Urinary bladder (tissue), 4 donors: ENCODE measurements around the gene KLK14. TPM values are rescaled to one million over a fixed set of nuclear protein-coding genes. Genes with fewer than 3 reads are reported as not detected.
A peak's percentile ranks its signal among the peaks of the same experiment; 100 is the strongest.

Source experiments
- DNase-seq: peaks from one replicate; pipeline ENCODE4 v3.0.0-alpha.2; 2015; ENCODE audit errors: extremely low spot score
- H3K27ac ChIP-seq: one replicate; pipeline ENCODE4 v1.5.1; 2013; ENCODE audit warnings: low read depth, mild to moderate bottlenecking, moderate library complexity
- H3K36me3 ChIP-seq: one replicate; pipeline ENCODE4 v1.6.1; 2013; ENCODE audit warnings: mild to moderate bottlenecking, moderate library complexity; ENCODE audit not compliant: insufficient read depth
- H3K4me1 ChIP-seq: one replicate; pipeline ENCODE4 v1.6.1; 2013; ENCODE audit warnings: mild to moderate bottlenecking, moderate library complexity; ENCODE audit not compliant: insufficient read depth
- H3K4me3 ChIP-seq: one replicate; pipeline ENCODE4 v1.5.1; 2013; ENCODE audit warnings: low read depth, low read length
- WGBS: extraction: QIAGEN DNeasy Blood & Tissue Kit; methylation state at CpG from one replicate; pipeline ENCODE4 v1.1.7; 2013; 5-methylcytosine and 5-hydroxymethylcytosine counted together
- polyA plus RNA-seq: library from polyadenylated mRNA; stranded (reverse); fragments of 200-250 nt; gene quantifications from one replicate; pipeline ENCODE4 v1.2.3, GENCODE V29; 2013
- total RNA-seq: library from RNA; depleted of rRNA; stranded (reverse); fragments of >200 nt; gene quantifications from one replicate; pipeline ENCODE4 v1.2.3, GENCODE V29; 2014
- donor health status: healthy with polysubstance abuse.
- donor health status: healthy.

The KLK14 gene
- total RNA-seq (not detected), polyA plus RNA-seq (0.29 TPM)

- WGBS: 22% methylated on average over 7 of the region's 7 CpGs
Measured at GRCh38 chr19:51082611-51083010, at the start of gene KLK14. Gene KLK14 (minus strand): TSS chr19:51082887. CDS start chr19:51082614, 273 bp downstream.

GRCh38 chr19:51131780-51132680, 49.3 kb upstream of the KLK14 start:
- peak; percentile 4 for DNase-seq
- 36% methylated on average over 24 of the region's 24 CpGs for WGBS
- no peaks in the 10 kb centered on the region for H3K4me1 ChIP-seq
- H3K36me3 ChIP-seq: no peaks in the 10 kb centered on the region
- no peak overlapping the region for H3K27ac ChIP-seq
- H3K4me3 ChIP-seq: no peak overlapping the region

More at GRCh38 chr19:51082611-51083010, at the start of gene KLK14:
- Histone ChIP-seq H3K4me3 (no peak within 1 kb of the TSS), H3K4me1 (no peaks in the 10 kb centered on the region), H3K27ac (no peak within 1 kb of the TSS), H3K36me3 (no peaks in the 10 kb centered on the region)
- DNase-seq: no peak

GRCh38 chr19:51129716-51130115, 47.0 kb upstream of the KLK14 start:
- no peak overlapping the region for H3K27ac ChIP-seq
- H3K4me3 ChIP-seq: no peak overlapping the region
- no peaks in the 10 kb centered on the region for H3K36me3 ChIP-seq
- H3K4me1 ChIP-seq: no peaks in the 10 kb centered on the region
- no peak for DNase-seq
- WGBS: 74% methylated on average over 8 of the region's 8 CpGs

GRCh38 chr19:51128227-51128626, 45.5 kb upstream of the KLK14 start:
- H3K4me3 ChIP-seq: no peak overlapping the region
- no peak overlapping the region for H3K27ac ChIP-seq
- H3K36me3 ChIP-seq: no peaks in the 10 kb centered on the region
- no peak for DNase-seq
- 90% methylated on average over 7 of the region's 7 CpGs for WGBS
- no peaks in the 10 kb centered on the region for H3K4me1 ChIP-seq

GRCh38 chr19:51127755-51128154, 45.1 kb upstream of the KLK14 start:
- DNase-seq: no peak
- Histone ChIP-seq H3K36me3 (no peaks in the 10 kb centered on the region), H3K4me3 (no peak overlapping the region), H3K4me1 (no peaks in the 10 kb centered on the region), H3K27ac (no peak overlapping the region)
- WGBS: 68% methylated on average over 4 of the region's 4 CpGs

GRCh38 chr19:51127032-51127431, 44.3 kb upstream of the KLK14 start:
- no peak for DNase-seq
- H3K4me1 ChIP-seq: no peaks in the 10 kb centered on the region
- WGBS: 71% methylated on average over 6 of the region's 6 CpGs
- H3K36me3 ChIP-seq: no peaks in the 10 kb centered on the region
- H3K4me3 ChIP-seq: no peak overlapping the region
- H3K27ac ChIP-seq: no peak overlapping the region

- WGBS: 89% methylated on average over 16 of the region's 16 CpGs
- Histone ChIP-seq H3K4me3 (no peak overlapping the region), H3K36me3 (no peaks in the 10 kb centered on the region), H3K4me1 (no peaks in the 10 kb centered on the region), H3K27ac (no peak overlapping the region)
- no peak for DNase-seq
Measured at GRCh38 chr19:51125421-51126075, 42.9 kb upstream of the KLK14 start.

GRCh38 chr19:51124729-51125128, 42.0 kb upstream of the KLK14 start, which contains the start of gene SIGLEC9:
Gene SIGLEC9 (plus strand): TSS chr19:51124906. CDS start chr19:51124975, 69 bp downstream.
- no peak for DNase-seq
- H3K36me3 ChIP-seq: no peaks in the 10 kb centered on the region
- no peak within 1 kb of the TSS for H3K27ac ChIP-seq
- H3K4me1 ChIP-seq: no peaks in the 10 kb centered on the region
- H3K4me3 ChIP-seq: no peak within 1 kb of the TSS
- 47% methylated on average over 14 of the region's 14 CpGs for WGBS

- Histone ChIP-seq H3K4me1 (no peaks in the 10 kb centered on the region), H3K4me3 (no peak overlapping the region), H3K27ac (no peak overlapping the region), H3K36me3 (no peaks in the 10 kb centered on the region)
- no peak for DNase-seq
- 82% methylated on average over 9 of the region's 9 CpGs for WGBS
Measured at GRCh38 chr19:51124216-51124615, 41.5 kb upstream of the KLK14 start.

GRCh38 chr19:51123802-51124201, 41.1 kb upstream of the KLK14 start:
- WGBS: 78% methylated on average over 9 of the region's 9 CpGs
- H3K36me3 ChIP-seq: no peaks in the 10 kb centered on the region
- H3K4me1 ChIP-seq: no peaks in the 10 kb centered on the region
- no peak for DNase-seq
- no peak overlapping the region for H3K27ac ChIP-seq
- no peak overlapping the region for H3K4me3 ChIP-seq

GRCh38 chr19:51123381-51123800, 40.7 kb upstream of the KLK14 start:
- no peak overlapping the region for H3K4me3 ChIP-seq
- 60% methylated on average over 6 of the region's 6 CpGs for WGBS
- no peak overlapping the region for H3K27ac ChIP-seq
- H3K36me3 ChIP-seq: no peaks in the 10 kb centered on the region
- no peaks in the 10 kb centered on the region for H3K4me1 ChIP-seq
- DNase-seq: no peak

- no peaks in the 10 kb centered on the region for H3K36me3 ChIP-seq
- DNase-seq: no peak
- H3K4me3 ChIP-seq: no peak overlapping the region
- H3K4me1 ChIP-seq: no peaks in the 10 kb centered on the region
- 66% methylated on average over 22 of the region's 22 CpGs for WGBS
- H3K27ac ChIP-seq: no peak overlapping the region
Measured at GRCh38 chr19:51122112-51122981, 39.7 kb upstream of the KLK14 start.

GRCh38 chr19:51121257-51121656, 38.6 kb upstream of the KLK14 start:
- no peak for DNase-seq
- Histone ChIP-seq H3K4me1 (no peaks in the 10 kb centered on the region), H3K27ac (no peak overlapping the region), H3K4me3 (no peak overlapping the region), H3K36me3 (no peaks in the 10 kb centered on the region)
- 86% methylated on average over 8 of the region's 8 CpGs for WGBS
